IPS-15b (cell line): ENCODE measurements around the gene TEAD1.

Experiments
- H3K27me3 ChIP-seq: one replicate; pipeline ENCODE4 v1.6.1; 2013; ENCODE audit warnings: low read length; ENCODE audit not compliant: control insufficient read depth, insufficient read depth
- H3K36me3 ChIP-seq: one replicate; pipeline ENCODE4 v1.6.1; 2013; ENCODE audit warnings: low read length; ENCODE audit not compliant: control insufficient read depth, insufficient read depth
- H3K4me1 ChIP-seq: one replicate; pipeline ENCODE4 v1.6.1; 2013; ENCODE audit warnings: mild to moderate bottlenecking, low read length; ENCODE audit not compliant: control insufficient read depth, insufficient read depth
- H3K4me3 ChIP-seq: one replicate; pipeline ENCODE4 v1.5.1; 2013; ENCODE audit warnings: low read depth, low read length
- H3K9ac ChIP-seq: one replicate; pipeline ENCODE4 v1.6.1; 2013; ENCODE audit warnings: low read depth, mild to moderate bottlenecking, low read length
- H3K9me3 ChIP-seq: one replicate; pipeline ENCODE4 v1.6.1; 2013; ENCODE audit warnings: mild to moderate bottlenecking, low read length; ENCODE audit not compliant: control insufficient read depth, insufficient read depth

Gene TEAD1

DNA sequence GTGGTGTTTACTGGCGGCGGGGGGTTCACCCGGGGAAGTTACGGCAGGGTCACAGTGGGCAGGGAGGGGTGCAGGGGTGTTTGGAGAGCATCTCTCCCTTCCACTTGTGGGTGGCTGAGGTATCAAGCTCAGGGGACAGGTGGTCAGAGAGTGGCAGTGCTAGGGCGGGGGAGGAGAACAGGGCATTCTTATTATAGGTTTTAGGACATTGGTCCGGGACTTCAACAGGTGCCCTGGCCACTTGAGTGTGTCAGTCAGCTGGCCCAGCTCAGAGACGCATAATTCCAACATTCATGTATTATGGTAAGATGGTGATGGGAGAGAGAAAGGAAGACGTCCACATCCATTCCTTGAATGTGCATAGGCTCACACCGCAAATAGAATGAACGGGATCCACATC lies 101.7 kb downstream of the TEAD1 start:
- Histone ChIP-seq H3K36me3 (no peaks in the 10 kb centered on the region), H3K9me3 (no peaks in the 10 kb centered on the region), H3K4me3 (no peak overlapping the region), H3K4me1 (peaks cover 4% of the 10 kb centered on the region), H3K27me3 (no peaks in the 10 kb centered on the region), H3K9ac (no peak overlapping the region)

DNA sequence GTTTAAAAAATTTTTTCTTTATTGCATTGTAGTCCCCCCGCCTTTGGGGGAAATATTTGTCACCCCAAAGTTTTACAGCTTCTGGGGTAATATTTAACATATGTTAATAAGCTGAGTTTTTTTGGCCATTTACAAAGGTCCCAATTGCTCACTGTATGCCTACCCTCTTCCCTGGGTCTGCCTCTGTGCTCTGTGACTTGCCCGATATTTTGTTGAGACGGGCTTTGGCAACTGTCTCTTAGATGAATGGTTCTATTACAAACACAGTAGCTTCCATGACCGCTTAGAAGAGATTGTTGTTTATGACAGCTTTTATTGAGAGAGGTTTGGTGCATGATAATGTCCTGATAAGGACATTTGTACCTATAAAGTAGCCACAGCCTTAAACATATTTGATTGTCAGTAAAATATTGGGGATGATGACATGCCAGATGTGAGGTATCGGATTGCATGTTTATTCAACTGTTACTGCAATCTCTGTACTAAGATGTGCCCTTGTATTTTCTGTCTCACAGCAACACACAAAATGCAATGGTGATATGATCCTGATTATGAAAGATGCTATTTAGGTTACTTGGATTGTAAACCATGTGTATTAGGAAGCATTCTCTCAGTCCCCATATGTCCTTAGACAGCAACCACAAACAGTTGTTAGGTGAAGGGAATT lies 103.1 kb downstream of the TEAD1 start:
- Histone ChIP-seq H3K9me3 (no peaks in the 10 kb centered on the region), H3K9ac (no peak overlapping the region), H3K4me3 (no peak overlapping the region), H3K36me3 (no peaks in the 10 kb centered on the region), H3K4me1 (peaks cover 4% of the 10 kb centered on the region), H3K27me3 (no peaks in the 10 kb centered on the region)

DNA sequence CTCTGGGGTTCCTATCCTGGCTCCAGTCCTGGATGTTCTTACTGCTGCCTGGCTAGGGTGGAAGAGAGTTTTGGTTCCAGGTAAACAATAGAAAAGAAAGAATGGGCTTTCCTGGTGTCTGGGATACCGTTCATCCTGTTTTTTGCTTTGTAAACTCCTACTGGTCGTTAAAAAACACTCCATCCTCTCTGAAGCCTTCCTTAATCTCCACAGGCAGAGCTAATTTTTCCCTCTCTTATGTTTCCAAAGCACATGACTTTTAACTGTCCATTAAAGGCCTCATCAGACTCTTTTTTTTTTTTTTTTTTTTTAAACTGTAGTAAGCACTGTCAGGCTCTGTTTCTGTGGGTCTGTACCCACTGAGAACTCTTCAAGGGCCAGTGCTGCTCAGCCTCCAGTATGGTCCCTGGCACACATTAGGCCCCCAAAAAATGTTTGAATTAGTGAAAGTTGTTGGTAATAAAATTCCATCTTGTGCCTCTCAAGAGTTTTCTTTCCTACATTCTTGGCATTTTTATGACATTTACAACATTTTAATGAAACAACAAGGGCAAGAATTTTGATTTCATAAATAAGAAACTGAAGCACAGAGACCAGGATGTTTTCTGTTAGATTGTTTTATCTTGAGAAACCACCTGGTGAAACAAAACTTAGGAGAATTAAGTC lies 104.2 kb downstream of the TEAD1 start:
- H3K4me3 ChIP-seq, result no peak overlapping the region
- peaks cover 4% of the 10 kb centered on the region for H3K4me1 ChIP-seq
- H3K9ac ChIP-seq, result no peak overlapping the region
- H3K9me3 ChIP-seq, result no peaks in the 10 kb centered on the region
- no peaks in the 10 kb centered on the region for H3K36me3 ChIP-seq
- H3K27me3 ChIP-seq, result no peaks in the 10 kb centered on the region

DNA sequence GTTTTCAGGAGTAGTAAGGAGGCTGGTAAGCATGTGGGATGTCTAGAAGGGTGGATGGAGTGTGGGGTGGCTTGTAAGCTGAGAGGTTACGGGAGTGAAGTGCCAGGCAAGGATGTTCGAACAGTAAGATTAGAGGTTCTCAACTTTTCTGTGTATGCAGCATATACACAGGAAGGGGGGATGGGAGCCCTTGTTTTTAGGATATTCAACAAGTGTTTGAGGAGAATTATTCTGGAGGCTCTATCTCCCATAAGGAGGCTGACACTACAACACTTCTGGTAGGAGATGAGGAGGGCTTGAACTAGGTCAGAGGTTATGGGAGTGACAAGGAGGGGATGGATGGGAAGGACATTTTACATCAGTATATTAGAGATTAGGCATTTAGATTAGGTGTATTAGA lies 109.5 kb downstream of the TEAD1 start:
- Histone ChIP-seq H3K4me3 (no peak overlapping the region), H3K27me3 (no peaks in the 10 kb centered on the region), H3K36me3 (no peaks in the 10 kb centered on the region), H3K9me3 (no peaks in the 10 kb centered on the region), H3K9ac (no peak overlapping the region), H3K4me1 (peaks cover 5% of the 10 kb centered on the region)

DNA sequence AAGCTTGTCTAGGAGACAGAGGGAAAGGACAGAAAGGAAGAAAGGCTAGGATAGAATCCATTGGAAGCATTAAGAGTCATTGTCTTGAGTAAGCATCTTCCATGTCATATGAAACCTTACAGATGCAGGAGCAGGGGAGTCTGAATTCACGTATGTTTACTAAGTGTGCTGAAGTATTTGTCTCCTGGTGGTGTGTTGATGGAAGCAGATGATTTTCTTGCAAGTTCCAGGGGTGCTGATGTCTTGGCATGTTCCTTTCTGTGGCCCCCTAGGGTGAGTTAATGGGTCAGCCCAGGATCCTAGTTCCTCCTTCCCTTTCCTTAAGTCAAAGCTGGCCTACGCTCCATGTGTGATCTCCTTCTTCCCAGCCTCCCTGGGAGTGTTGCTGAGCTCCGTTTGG lies 110.2 kb downstream of the TEAD1 start:
- no peak overlapping the region for H3K9ac ChIP-seq
- H3K9me3 ChIP-seq, result no peaks in the 10 kb centered on the region
- no peaks in the 10 kb centered on the region for H3K27me3 ChIP-seq
- H3K4me3 ChIP-seq, result no peak overlapping the region
- H3K36me3 ChIP-seq, result no peaks in the 10 kb centered on the region
- peaks cover 9% of the 10 kb centered on the region for H3K4me1 ChIP-seq

DNA sequence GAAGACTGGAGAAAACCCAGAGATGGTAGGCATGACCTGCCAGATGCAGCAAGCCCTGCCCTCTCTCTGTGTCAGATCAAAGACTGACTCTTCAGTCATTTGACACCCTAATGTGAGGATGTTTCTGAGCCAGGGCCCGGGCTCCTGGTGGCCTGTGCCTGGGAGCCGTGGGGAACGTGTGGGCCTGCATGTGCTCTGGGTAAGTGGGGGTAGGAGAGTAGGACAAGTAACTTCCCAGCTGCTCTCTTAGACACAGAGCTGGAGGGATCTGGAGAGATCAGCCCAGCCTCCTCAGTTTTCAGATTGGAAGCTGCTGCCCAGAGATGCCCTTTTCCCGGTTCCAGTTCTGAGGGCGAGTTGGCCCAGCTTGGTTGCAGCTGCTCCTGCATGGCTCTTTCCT lies 110.8 kb downstream of the TEAD1 start:
- no peaks in the 10 kb centered on the region for H3K36me3 ChIP-seq
- H3K9ac ChIP-seq, result no peak overlapping the region
- no peaks in the 10 kb centered on the region for H3K9me3 ChIP-seq
- H3K4me1 ChIP-seq, result peaks cover 10% of the 10 kb centered on the region
- H3K27me3 ChIP-seq, result no peaks in the 10 kb centered on the region
- H3K4me3 ChIP-seq, result no peak overlapping the region

DNA sequence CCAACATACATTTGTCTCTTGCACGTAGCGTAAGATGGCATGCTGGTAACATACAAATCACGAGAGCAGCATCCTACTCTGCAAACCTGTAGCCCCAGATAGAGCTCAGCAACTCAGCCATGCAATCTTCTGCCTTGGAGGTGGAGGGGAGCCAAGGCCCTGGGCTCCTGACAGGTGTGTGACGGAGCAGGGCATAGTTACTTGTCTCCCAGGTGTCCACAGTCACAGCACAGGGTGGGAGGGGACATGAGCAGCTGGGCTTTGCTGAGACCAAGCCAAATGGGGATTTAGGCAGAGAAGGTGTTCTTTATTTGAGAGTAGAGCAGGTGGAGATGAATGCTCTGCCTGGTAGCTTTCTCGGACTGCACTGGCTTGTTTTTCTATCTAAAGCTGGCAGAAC lies 111.7 kb downstream of the TEAD1 start:
- Histone ChIP-seq H3K36me3 (no peaks in the 10 kb centered on the region), H3K27me3 (no peaks in the 10 kb centered on the region), H3K4me1 (peaks cover 15% of the 10 kb centered on the region), H3K4me3 (no peak overlapping the region), H3K9ac (no peak overlapping the region), H3K9me3 (no peaks in the 10 kb centered on the region)

DNA sequence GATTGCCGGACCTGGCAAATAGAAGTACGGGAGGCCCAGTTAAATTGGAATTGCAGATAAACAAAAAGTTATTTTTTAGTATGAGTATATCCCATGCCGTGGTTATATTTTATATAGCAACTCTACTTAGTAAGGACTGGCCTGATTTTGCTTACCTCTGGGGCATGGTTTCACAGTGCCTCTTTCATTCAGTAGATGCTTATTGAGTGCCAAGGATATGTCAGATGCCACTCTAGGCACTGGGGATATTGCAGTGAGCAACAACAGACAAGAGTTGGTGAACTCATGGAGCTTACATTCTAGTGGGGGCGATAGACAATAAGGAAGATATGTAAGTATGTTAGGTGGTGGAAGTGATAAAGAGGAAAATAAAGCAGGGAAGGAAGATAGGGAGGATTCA lies 112.2 kb downstream of the TEAD1 start:
- H3K4me3 ChIP-seq, result no peak overlapping the region
- H3K9me3 ChIP-seq, result no peaks in the 10 kb centered on the region
- H3K36me3 ChIP-seq, result no peaks in the 10 kb centered on the region
- no peaks in the 10 kb centered on the region for H3K27me3 ChIP-seq
- H3K4me1 ChIP-seq, result peaks cover 19% of the 10 kb centered on the region
- H3K9ac ChIP-seq, result no peak overlapping the region

DNA sequence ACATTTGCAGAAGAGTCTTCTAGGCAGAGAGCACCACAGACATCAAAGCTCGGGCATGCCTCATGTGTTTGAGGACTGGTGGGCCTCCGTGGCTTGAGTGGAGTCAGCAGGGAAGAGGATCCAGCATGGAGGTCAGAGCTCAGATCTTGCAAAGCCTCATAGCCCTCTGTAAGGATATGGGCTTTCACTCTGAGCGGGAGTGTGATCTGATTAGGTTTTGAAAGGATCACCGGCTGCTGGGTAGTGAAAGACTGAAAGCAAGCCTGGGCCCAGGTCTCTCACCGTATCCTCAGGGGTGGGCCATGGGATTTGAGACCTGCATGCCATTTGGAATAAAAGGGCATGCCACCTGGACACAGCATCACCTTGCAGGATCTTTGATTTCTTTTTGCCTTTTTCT lies 112.7 kb downstream of the TEAD1 start:
- Histone ChIP-seq H3K36me3 (no peaks in the 10 kb centered on the region), H3K9me3 (no peaks in the 10 kb centered on the region), H3K27me3 (no peaks in the 10 kb centered on the region), H3K9ac (no peak overlapping the region), H3K4me3 (no peak overlapping the region), H3K4me1 (peaks cover 19% of the 10 kb centered on the region)

DNA sequence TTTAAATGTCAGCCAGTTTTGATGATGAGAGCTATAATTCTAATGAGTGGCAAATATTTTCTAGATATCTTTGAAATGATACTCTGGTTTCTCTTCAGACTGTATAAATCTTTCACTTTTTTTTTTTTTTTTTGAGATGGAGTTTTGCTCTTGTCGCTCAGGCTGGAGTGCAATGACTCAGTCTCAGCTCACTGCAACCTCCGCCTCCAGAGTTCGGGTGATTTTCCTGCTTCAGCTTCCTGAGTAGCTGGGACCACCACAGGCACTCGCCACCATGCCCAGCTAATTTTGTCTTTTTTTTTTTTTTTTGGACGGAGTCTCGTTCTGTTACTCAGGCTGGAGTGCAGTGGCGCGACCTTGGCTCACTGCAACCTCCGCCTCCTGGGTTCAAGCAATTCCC lies 113.6 kb downstream of the TEAD1 start:
- H3K36me3 ChIP-seq, result no peaks in the 10 kb centered on the region
- H3K9me3 ChIP-seq, result no peaks in the 10 kb centered on the region
- H3K9ac ChIP-seq, result no peak overlapping the region
- no peaks in the 10 kb centered on the region for H3K27me3 ChIP-seq
- no peak overlapping the region for H3K4me3 ChIP-seq
- H3K4me1 ChIP-seq, result peaks cover 19% of the 10 kb centered on the region

DNA sequence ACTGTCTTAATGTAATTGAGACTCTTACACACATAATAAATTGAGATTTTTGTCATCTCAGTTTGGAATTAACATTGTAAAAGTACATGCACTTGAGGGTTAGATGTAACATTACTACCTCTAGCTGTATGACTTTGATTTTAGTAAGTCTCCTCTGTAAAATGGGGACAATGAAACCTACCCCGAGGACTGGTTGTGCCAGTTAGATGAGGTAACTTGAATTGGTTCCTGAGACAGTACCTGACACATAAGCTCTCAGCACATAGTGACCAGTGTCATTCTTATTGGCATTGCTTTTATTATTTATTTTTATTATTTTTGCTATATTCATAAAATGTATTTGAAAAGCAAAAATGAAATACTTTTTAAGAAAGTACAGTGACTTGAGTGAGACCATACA lies 114.8 kb downstream of the TEAD1 start:
- H3K27me3 ChIP-seq, result no peaks in the 10 kb centered on the region
- no peak overlapping the region for H3K9ac ChIP-seq
- peaks cover 19% of the 10 kb centered on the region for H3K4me1 ChIP-seq

DNA sequence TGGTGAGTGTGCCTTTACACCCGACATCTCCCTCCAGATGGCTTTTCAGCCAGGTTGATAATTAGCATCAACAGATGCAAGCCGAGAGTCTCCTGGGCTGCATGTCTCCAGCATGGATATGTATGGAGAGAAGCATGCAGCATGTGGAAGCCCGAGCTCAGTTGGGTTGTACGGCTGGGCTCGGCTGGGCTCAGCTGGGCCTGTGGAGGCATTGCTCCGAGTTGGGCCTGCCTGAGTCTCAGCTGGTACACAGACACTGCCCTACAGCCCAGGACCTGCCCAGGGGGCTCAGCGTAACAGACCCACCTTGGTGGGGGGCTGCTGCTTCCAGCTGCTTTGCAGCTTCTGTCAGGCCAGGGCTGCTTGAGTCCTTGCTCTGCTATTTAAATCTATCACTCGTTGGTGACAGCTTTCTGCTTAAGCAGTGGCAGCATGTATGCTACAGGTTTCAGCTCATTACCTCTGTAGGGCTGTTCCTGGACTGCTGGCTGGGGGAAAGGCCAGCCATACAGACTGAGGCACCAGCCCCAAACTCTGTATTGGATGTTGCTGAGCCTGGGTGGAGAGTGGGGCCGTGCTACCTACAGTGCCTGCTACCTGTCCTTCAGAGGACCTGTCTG lies 115.5 kb downstream of the TEAD1 start:
- no peak overlapping the region for H3K4me3 ChIP-seq
- no peak overlapping the region for H3K9ac ChIP-seq
- no peaks in the 10 kb centered on the region for H3K9me3 ChIP-seq
- no peaks in the 10 kb centered on the region for H3K36me3 ChIP-seq
- H3K27me3 ChIP-seq, result no peaks in the 10 kb centered on the region
- peaks cover 15% of the 10 kb centered on the region for H3K4me1 ChIP-seq

More for the DNA sequence above, 114.8 kb downstream of the TEAD1 start:
- no peaks in the 10 kb centered on the region for H3K36me3 ChIP-seq
- no peak overlapping the region for H3K4me3 ChIP-seq
- no peaks in the 10 kb centered on the region for H3K9me3 ChIP-seq
